Retinal pigment epithelial cell (primary cell): ENCODE measurements around the gene RUNX1.
A peak's percentile ranks its signal among the peaks of the same experiment; 100 is the strongest.

Experiments used
- DNase-seq: peaks from one replicate; pipeline ENCODE4 v3.0.0-alpha.2; 2010; ENCODE audit warnings: low read depth
- H3K4me3 ChIP-seq: 2 replicates; pipeline ENCODE4 v1.5.1; 2011; ENCODE audit warnings: mild to moderate bottlenecking, low read length, control low read depth, moderate library complexity
- CTCF ChIP-seq: conservative IDR thresholded peaks from 2 replicates; pipeline ENCODE4 v1.5.1; 2011; ENCODE audit warnings: low read depth, low read length, control low read depth, inconsistent platforms

Gene RUNX1

DNA sequence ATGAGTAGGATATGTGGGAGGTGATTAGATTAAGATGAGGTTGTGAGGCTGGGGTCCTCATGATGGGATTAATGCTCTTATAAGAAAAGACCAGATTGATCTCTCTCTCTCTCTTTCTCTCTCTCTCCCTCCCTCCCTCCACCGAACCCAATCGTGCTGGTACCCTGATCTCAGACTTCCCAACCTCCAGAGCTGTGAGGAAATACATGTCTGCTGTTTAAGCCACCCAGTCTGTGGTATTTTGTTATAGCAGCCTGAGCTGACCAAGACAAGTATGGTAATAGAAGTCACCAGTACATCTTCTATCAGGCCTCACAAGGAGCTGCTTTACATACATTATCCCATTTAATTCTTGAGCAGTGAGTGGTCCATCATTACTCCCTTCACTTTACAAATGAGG is 149.8 kb downstream of the RUNX1 start:
- no peak overlapping the region for H3K4me3 ChIP-seq
- no peak for DNase-seq
- TF ChIP-seq CTCF: no peak

- no peak overlapping the region for H3K4me3 ChIP-seq
- no peak for DNase-seq
These were observed 151.3 kb downstream of the RUNX1 start for GRCh38 chr21:34897828-34898227.

GRCh38 chr21:34894401-34894800 is 154.7 kb downstream of the RUNX1 start:
- no peak for TF ChIP-seq CTCF
- H3K4me3 ChIP-seq: no peak overlapping the region

More at GRCh38 chr21:34897828-34898227, 151.3 kb downstream of the RUNX1 start:
- TF ChIP-seq CTCF: no peak

GRCh38 chr21:34892209-34892608 is 156.9 kb downstream of the RUNX1 start:
- no peak overlapping the region for H3K4me3 ChIP-seq
- DNase-seq: no peak
- TF ChIP-seq CTCF: no peak

More at GRCh38 chr21:34894401-34894800, 154.7 kb downstream of the RUNX1 start:
- no peak for DNase-seq

DNA sequence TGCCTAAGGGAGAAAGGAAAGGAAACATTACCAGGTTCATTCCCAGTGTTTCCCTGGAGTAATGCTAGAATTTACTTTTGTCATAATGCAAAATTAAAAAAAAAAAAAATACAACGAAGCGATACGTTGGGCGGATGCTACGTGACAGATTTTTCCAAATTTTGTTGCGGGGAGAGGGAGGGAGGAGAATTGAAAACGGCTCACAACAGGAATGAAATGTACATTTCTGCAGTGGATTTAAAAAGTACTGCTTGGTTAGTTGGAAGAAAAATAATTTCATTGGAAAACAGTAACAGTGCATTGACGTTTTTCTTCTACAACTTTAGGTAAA is 157.5 kb downstream of the RUNX1 start:
- H3K4me3 ChIP-seq: peak overlapping the region; percentile 56
- TF ChIP-seq CTCF: no peak
- no peak for DNase-seq

DNA sequence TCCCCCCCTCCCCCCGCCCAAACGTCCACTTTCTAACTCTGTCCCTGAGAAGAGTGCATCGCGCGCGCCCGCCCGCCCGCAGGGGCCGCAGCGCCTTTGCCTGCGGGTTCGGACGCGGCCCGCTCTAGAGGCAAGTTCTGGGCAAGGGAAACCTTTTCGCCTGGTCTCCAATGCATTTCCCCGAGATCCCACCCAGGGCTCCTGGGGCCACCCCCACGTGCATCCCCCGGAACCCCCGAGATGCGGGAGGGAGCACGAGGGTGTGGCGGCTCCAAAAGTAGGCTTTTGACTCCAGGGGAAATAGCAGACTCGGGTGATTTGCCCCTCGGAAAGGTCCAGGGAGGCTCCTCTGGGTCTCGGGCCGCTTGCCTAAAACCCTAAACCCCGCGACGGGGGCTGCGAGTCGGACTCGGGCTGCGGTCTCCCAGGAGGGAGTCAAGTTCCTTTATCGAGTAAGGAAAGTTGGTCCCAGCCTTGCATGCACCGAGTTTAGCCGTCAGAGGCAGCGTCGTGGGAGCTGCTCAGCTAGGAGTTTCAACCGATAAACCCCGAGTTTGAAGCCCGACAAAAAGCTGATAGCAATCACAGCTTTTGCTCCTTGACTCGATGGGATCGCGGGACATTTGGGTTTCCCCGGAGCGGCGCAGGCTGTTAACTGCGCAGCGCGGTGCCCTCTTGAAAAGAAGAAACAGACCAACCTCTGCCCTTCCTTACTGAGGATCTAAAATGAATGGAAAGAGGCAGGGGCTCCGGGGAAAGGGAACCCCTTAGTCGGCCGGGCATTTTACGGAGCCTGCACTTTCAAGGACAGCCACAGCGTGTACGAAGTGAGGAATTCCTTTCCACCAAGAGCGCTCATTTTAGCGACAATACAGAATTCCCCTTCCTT is 158.1 kb downstream of the RUNX1 start:
- no peak for DNase-seq
- peak; percentile 0 for TF ChIP-seq CTCF
- peak overlapping the region; percentile 56 for H3K4me3 ChIP-seq

DNA sequence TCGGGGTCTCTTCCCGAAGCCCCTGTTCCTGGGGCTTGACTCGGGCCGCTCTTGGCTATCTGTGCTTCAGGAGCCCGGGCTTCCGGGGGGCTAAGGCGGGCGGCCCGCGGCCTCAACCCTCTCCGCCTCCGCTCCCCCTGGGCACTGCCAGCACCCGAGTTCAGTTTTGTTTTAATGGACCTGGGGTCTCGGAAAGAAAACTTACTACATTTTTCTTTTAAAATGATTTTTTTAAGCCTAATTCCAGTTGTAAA is 158.7 kb downstream of the RUNX1 start:
- peak overlapping the region; percentile 56 for H3K4me3 ChIP-seq
- TF ChIP-seq CTCF: no peak
- DNase-seq: no peak
